Esophagus mucosa (tissue), 1 donor: ENCODE measurements around the gene NEAT1. TPM values are rescaled to one million over a fixed set of nuclear protein-coding genes. Genes with fewer than 3 reads are reported as not detected.
"Not testable (repeated sequence)": the region's sequence is repeated elsewhere in the genome, so short reads cannot be mapped to it uniquely, and the experiment has no call there.

Source experiments
- ATAC-seq: fragments of 200-7000 bp; cut with Tn5 transposase; one replicate; pipeline ENCODE4 v1.9.1; 2020
- total RNA-seq: library from RNA; stranded (reverse); gene quantifications from one replicate; pipeline ENCODE4 v1.2.4, GENCODE V29; 2023
- donor health status: DM: yes; HTN: yes; CAD: no.

The NEAT1 gene
- total RNA-seq, 1 donor from 2014 or later, result 389 TPM

- peak; percentile 1 for ATAC-seq
These were observed 31.7 kb downstream of the NEAT1 start for GRCh38 chr11:65454311-65454695.

GRCh38 chr11:65454696-65455456 is 32.3 kb downstream of the NEAT1 start:
- ATAC-seq, result peak; percentile 59

- no peak for ATAC-seq
These were observed 33.8 kb downstream of the NEAT1 start for GRCh38 chr11:65456418-65456817.

- peak; percentile 7 for ATAC-seq
These were observed 37.0 kb downstream of the NEAT1 start for GRCh38 chr11:65459552-65459951.

GRCh38 chr11:65465471-65465870 is 42.9 kb downstream of the NEAT1 start:
- not testable (repeated sequence) for ATAC-seq

GRCh38 chr11:65467306-65467705 is 44.7 kb downstream of the NEAT1 start:
- not testable (repeated sequence) for ATAC-seq

- peak; percentile 83 for ATAC-seq
These were observed 46.3 kb downstream of the NEAT1 start for GRCh38 chr11:65468874-65469333.

GRCh38 chr11:65470433-65471049 is 47.9 kb downstream of the NEAT1 start:
- no peak for ATAC-seq

- peak; percentile 54 for ATAC-seq
These were observed 48.9 kb downstream of the NEAT1 start for GRCh38 chr11:65471447-65471891.

- ATAC-seq, result not testable (repeated sequence)
These were observed 50.1 kb downstream of the NEAT1 start for GRCh38 chr11:65472588-65473277.

GRCh38 chr11:65473278-65473860 is 50.8 kb downstream of the NEAT1 start:
- ATAC-seq, result no peak

- ATAC-seq, result no peak
These were observed 52.3 kb downstream of the NEAT1 start for GRCh38 chr11:65474864-65475263.

- ATAC-seq, result no peak
These were observed 54.1 kb downstream of the NEAT1 start for GRCh38 chr11:65476632-65477148.

- ATAC-seq, result peak; percentile 87
These were observed 54.8 kb downstream of the NEAT1 start for GRCh38 chr11:65477149-65477965.

GRCh38 chr11:65478388-65479183 is 56.0 kb downstream of the NEAT1 start:
- peak; percentile 5 for ATAC-seq

- peak; percentile 0 for ATAC-seq
These were observed 56.9 kb downstream of the NEAT1 start for GRCh38 chr11:65479184-65480145.

GRCh38 chr11:65482306-65482850 is 59.8 kb downstream of the NEAT1 start:
- ATAC-seq, result no peak

- ATAC-seq, result no peak
These were observed 63.3 kb downstream of the NEAT1 start for GRCh38 chr11:65485920-65486219.
